GM18870 (cell line): Measurements from ENCODE around the gene CASZ1.

Experiments
- ATAC-seq: cut with Tn5 transposase; IDR thresholded peaks from one replicate; pipeline ENCODE4 v1.9.1; 2021; ENCODE audit warnings: moderate library complexity; ENCODE audit not compliant: unreplicated experiment

The CASZ1 gene

DNA sequence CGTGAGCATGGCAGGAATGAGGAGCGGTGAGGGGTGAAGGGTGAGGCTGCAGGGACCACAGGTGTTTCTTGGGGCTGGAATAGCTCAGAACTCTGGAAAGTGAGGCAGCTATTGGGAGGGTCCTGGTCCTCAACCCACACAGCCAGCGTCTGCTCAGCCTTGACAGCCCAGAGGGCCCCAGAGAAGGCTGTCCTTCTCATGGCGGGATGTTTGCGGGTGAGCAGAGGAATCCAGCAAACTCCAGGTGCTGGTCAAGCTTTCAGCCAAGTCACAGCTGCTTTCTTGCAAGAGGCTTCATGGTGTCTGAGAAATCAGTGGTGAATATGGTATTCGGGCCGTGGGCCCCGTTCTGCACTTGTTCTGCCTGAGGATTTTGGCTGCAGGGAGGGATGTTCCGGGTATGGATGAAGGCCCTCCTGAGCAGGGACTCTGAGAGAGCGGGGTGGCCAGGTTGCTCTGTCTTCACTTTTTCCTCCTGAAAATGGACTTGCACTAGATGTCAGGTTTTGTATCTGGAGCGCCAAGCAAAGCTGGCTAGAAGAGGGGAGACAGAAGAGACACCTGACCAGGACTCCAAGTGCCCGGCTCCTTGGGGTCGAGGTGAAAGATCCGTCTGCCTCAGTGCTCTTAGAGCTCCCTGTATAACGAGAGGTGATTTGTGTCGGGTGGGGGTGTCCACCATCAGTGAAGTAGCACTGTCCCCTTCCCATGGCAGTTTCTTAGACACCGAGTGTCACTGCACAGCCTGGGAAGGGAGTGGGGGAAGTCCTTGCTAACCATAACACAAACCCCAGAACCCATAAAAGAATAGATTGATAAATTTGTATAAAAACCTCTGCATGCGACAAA lies 181.8 kb downstream of the CASZ1 start:
- no peak for ATAC-seq

DNA sequence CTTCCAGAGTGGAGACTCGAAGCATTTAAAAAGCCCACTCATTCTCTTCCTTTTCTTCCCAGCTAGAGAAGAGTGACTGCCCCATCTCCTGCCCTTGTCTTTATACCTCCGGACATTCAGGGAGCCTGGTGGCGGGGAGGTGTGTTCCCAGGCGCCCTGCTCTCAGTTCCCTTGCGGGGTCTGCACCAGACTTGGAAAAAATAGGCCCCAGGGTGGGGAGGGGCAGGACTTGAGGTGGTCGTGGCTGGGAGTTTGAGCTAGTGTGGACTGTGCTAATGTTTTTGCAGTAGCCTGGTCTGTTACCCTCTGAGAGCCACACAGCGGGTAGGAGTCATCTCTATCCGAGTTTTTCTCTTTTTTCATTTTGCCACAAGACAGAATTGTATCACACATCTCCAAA lies 182.6 kb downstream of the CASZ1 start:
- no peak for ATAC-seq

DNA sequence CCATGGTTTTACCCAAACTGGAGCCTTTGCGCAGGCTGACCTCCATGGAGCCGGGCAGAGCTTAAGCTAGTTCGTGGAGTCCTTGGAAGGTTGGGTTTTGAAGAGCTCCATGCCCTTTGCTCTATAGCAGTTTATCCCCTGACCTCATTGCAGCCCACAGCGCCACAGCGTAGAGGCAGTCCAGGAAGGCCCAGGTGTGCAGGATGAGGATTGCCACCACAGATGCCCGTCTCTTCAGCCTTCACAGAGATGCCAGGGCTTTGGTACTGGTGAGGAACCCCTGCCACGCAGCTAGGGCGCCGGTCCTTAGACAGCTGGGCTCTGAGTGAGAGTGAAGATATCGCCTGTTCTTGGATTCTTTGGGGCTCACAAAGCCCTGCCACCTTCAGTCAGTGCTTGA lies 183.1 kb downstream of the CASZ1 start:
- ATAC-seq = no peak

DNA sequence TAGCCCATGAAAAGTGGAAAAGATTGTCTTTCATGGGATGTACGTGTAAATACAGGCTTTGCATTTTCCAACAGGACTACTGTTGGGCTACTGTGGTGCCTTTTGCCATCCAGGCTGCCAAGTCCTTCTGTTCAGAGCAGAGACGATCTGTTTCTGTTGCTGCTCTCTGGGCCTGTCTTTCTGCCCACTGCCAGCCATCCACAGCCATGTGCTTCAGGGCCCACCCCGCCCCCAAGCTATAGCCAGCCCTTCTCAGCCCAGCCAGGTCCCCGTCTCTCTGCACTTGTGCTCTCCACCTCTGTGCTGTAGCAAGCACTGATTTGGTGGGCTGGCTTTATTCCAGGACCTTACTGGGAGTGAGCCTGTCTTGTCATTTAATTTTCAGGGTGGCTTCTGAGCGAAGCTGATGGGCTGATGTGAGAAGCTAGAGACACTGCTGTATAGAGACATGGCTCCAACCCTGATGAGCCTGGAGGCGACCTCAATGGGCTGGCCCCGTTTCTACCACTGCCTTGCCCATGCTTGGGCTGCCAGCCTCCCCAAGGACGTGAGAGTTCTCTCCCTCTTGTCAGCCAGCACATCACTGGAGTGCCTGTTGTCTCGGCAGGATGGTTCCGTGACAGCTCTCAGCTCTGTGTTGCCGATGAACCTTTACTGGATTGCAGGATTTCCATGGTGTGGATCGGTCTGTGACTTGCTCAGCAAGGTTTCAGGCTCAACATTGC lies 183.8 kb downstream of the CASZ1 start:
- no peak for ATAC-seq

DNA sequence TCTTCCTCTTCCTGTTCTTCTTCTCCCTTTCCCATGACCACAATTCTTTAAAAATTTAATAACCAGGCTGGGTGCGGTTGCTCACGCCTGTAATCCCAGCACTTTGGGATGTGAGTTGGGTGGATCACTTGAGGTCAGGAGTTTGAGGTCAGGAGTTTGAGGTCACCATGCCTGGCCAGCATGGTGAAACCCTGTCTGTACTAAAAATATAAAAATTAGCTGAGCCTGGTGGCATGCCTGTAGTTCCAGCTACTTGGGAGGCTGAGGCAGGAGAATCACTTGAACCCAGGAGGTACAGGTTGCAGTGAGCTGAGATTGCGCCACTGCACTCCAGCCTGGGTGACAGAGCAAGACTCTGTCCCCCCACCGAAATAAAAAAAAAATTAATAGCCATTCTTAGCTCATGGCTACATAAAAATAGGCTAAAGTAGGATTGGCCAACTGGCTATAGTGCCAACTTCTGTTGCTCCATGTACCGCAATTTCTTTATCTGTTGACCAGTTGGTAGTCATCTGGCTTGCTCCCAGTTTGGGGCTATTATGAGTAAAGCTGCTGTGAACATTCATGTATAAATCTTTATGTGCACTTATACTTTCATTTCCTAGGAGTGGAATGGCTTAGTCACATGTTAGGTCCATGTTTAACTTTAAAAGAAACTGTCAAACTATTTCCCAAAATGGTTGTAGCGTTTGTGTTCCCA lies 185.4 kb downstream of the CASZ1 start:
- ATAC-seq = no peak

DNA sequence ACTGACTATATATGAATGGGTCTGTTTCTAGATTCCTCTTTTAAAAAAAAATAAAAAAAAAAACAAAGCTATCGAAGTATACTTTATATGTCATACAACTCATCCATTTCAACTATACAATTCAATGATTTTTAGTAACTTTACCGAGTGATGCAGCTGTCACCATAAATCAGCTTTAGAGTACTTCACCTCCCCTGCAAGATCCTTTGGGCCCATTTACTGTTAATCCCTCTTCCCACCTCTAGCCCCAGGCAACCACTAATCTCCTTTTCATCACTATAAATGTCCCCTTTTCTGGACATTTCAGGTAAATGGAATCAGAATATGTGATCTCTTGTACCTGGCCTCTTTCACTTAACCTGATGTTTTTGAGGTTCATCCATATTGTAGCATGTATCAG lies 187.8 kb downstream of the CASZ1 start:
- ATAC-seq = no peak

DNA sequence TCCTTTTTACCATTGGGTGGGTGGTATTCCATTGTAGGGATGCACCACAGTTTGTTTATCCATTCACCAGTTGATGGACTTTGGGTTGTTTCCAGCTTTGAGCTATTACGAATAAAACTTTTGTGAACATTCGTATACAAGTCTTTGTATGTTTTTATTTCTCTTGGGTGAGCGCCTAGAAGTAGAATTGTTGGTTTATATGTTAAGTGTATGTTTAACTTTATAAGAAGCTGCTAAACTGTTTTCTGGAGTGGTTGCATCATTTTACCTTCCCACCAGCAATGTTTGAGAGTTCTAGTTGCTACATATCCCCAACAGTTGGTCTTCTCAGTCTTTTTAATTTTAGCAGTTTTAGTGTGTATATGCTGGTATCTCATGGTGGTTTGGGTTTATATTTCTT lies 189.2 kb downstream of the CASZ1 start:
- no peak for ATAC-seq

DNA sequence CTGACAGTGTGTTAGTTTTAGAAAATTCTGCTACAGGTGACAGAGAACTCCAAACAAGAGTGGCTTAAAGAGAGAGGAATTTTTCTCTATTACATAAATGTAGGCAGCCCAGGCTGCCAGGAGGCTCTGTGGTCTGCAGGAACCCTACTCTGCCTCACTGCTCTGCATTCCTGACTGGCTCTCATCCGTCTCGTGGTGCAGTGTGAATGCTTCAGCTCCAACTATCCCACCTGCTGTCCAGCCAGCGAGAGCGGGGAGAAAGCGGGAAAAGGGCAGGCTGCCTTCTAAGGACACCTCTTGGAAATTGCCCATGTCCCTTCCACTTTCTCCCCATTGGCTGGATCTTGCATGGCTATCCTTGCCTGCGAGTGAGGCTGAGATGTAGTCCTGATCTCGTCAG lies 190.4 kb downstream of the CASZ1 start:
- no peak for ATAC-seq

DNA sequence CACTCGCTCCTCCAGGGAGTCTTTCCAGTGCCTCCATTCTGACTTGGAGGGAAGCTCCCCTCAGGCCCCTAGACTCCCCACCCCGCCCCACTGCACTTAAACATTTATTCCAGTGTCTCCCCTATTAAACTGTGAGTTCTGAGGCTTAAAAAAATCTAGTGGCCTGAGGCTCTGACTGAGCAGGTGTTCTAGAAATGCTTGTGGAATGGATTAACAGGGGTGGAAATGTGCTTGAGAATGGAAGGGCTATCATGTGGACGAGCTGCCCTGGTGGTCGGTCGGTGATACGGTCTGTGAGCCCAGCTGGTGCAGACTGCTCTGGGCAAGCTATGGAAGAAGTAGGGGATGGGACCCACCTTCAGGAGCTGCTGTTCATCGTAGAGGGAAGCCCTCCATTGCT lies 191.5 kb downstream of the CASZ1 start:
- ATAC-seq = no peak

DNA sequence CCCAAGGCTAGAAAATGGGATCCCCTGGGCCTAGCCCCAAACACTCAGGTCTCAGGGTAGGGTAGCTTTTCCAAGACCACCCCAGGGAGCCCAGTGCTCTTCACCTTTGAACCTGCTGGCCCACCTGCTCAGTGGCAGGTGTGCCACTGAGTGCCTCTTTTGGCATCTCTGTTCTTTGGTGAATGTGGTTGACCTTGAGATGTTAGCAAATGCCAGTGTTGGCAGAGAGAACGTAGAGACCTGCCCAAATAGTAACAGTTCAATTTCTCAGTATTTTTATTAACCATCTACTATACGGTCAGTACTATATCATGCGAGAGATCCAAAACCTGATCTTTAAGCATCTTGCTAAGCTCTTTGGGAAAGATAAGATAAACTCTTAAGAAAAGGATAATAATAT lies 193.5 kb downstream of the CASZ1 start:
- no peak for ATAC-seq

DNA sequence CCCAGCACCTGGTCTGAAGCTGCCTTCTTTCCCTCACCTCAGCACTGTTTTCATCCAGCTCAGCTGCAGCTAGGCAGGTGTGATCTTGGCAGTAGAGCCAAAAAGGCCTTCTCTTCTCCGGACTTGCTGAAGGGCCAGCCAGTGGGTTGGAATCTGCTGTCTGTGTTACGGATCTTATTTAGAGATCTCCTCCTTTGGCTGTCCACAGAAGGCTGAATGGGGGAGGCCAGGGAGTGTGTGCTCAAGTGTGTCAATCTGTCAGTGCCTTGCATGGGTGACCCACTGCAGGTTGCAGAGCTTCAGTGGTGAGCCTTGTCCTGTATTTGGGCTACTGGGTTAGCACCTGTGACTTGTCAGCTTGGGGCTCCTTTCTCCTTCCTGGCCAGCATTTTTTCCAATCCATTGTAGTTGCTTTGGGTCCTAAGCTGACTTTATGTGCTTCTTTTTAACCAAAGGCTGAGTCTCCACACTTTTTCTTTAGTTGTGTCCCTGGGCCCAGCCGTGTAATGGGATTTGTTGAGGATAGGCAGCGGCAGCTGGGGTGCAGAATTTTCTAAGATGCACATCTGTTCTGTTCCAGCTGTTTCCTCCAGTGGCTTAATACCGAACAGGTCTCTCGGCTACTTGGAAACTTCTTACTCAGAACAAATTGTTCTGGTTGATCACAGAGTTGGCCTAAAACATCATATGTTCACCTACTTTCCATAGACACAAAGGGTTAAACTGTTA lies 194.9 kb downstream of the CASZ1 start:
- ATAC-seq = no peak

DNA sequence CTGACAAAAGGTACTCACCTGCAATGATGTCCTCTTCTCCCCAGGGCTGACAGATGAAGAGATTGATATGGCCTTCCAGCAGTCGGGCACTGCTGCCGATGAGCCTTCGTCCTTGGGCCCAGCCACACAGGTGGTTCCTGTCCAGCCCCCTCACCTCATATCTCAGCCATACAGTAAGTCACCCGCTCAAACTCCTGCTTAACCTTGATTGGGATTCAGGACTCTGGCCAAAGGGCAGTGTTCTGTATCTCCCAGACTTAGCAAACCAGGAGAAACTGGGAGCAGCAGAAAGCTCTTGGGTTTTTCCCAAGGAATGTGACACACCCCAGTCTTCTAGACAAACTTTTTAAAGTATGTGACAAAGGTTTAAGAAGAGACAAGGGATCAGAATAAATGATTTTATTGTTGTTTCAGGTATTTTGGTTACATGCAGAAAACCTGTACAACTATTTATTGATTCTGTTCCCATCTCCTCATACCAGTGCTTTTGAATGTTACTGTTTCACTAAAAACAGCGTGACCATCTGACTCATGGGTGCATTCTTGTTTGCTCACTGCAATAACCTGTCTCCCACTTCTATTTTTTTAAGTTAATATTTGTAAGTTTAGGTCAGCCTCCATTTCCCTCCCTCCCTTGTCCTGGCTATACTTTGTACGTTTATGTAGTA lies 197.1 kb downstream of the CASZ1 start:
- ATAC-seq = no peak

DNA sequence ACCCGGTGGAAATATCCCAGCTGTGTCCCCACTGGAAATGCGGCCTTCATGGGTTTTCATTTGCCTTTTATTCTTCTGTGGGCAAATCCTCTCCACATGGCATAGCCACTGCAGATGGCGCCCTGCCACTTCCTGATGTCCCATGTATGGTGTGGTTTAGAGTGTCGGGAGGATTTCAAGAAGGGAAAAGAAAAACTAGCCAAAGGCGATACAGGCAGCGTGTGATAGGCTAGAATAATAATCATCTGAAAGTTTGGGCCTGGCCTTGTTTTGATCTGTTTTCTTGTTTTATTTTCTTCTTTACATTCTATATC lies 198.1 kb downstream of the CASZ1 start:
- ATAC-seq = no peak

DNA sequence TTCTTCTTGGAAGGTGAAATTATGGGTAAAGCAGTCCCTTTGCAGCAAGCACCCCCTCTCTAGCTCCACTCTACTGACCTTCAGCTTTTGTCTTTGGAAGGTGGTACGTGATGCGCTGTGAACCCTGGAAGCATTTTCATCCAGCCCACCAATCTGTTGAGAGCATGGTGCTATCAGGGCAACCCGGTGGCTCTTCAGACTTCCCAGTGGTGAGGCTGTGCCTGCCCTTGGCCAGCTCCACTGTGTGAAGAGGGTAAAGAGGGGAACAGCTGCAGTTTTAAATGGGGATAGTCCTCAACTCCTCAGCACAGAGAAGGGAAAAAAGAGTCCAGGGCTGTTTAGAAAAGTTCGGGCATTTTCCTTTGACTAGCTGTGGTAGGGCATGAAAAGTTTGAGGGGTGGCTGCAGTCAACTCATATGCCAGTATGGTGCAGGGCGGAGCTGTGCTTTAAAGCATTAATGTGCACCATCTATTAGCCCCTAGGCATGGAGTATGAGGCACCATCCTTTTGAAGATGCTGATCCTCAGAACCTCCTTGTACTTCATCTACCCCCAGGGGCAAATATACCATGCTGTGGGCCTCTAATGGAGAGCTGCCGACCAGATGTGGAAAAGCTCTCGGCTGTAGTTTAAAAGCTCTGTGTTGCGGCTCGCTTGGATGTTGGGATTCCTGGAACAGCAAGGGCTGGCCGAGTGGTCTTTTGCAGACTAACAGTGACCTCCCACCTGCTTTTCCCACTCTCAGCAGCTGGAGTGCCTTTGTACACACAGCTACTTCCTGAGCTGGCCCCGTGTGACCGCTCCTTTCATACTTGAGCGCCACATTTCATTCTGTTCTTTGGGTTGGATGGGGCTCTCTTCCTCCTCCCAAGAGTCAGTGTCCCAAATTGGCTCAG lies 198.7 kb downstream of the CASZ1 start:
- ATAC-seq = no peak

DNA sequence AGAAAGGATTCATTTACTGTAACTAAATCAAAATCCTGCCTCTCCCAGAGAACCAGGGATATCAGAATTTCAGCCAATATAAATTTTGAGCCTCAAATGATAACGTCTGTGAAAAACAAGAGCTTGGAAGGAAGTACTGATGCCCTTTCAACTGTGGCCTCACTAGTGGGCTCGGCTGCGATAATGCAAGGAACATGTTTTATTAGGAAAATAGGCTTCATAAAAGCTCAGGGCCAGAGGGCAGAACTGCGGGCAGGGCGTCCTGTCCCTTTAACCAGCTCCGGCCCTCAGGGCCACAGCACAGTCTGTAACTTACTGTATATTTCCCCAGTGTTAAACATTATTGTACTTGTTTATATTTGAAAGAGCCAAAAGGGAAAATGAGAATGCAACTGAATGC lies 199.7 kb downstream of the CASZ1 start:
- no peak for ATAC-seq

DNA sequence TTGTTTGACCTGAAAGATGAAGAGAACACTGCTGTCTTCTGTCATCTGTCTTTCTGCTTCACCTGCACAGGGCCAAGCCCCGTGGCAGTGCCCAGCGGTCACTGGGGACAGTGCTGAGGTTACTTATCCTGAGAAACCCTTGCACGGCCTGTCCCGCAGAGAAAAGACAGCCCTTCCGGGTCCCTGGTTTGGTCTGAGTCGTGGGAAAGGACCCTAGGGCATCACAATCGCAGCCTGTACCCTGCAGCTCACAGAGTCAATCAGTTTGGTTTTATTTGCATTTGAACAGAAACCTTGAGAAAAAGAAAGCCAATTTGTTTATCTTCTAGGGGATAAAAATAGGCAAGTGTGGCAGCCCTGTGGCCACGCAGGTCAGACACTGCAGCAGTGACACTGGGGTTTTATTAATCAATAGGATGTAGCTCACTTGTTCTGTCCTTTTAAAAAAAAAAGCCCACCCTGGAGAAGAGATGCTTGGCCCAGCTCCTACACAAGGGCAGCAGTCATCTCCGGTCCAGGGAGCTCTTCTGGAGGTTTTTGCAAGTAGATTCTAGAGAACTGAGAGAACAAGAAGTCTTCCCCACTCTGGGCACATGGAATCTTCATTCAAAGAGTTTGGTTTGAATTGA lies 201.7 kb downstream of the CASZ1 start:
- no peak for ATAC-seq

DNA sequence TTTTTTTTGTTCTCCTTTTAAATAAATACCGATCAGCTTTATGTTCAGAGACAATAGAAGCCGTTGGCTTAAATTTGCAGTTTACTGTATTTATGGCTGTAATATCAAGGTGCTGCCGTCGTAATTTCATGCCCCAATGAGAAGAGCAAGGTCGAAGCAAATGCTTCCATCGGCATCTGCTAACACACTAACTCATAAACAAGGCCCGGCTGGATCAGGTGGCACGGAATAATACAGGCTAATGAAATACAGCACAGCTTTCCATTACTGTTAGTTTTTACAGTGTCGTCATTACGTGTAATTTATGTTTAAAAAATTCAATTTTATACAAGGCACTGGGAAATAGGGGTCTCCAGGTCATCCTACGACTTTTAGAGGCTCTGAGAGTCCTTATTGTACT lies 202.7 kb downstream of the CASZ1 start:
- no peak for ATAC-seq

DNA sequence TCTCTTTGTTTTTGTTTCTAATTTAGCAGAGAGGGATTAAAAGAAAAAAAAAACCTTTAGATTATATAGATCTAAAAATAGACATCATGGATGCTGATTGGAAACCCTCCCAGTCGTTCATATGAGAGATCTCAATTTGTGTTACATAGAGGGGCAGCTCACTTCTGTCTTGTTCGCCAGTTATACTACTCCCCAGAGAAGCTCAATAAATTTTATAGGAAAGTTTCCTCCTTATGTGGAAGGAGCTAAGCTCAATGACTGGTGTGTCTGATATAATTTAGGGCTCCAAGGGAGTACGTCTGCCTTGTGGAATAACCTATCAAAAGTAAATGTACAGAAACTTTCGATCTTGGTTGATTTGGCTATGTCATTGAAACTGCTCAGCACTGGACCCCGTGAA lies 204.1 kb downstream of the CASZ1 start:
- no peak for ATAC-seq

DNA sequence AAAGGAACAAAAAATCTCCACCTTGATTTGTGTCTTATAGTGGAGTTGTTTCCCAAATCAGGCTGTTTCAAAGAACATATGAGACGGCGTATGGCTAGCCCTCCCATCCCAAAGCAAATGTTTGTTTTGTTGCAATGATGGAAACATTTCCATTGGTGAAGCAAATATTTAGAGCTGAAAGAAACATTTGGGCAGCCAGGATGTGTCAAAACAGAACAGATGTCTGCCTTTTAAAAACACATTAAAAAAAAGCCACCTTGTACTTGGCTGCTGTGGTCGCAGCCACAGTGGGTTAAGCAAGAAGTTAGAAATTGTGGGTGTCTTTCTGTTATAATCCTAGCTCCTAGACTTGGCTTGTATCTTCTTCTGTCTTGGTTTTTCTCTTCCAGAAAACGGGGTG lies 205.4 kb downstream of the CASZ1 start:
- no peak for ATAC-seq
